HEK293 (cell line): Measurements from ENCODE around the gene A1CF.

Experiments
- CTCF ChIP-seq: fragments of 450-650 bp; formaldehyde crosslinking; IDR thresholded peaks from 2 replicates; pipeline ENCODE4 v1.5.1; 2016; ENCODE audit warnings: missing biosample characterization, missing genetic modification characterization
- FEZF1 ChIP-seq: fragments of 450-650 bp; formaldehyde crosslinking; IDR thresholded peaks from 2 replicates; pipeline ENCODE4 v1.5.1; 2016; ENCODE audit warnings: missing biosample characterization, missing genetic modification characterization
- REST ChIP-seq: fragments of 450-650 bp; formaldehyde crosslinking; IDR thresholded peaks from 2 replicates; pipeline ENCODE4 v1.5.1; 2016; ENCODE audit warnings: missing biosample characterization, missing genetic modification characterization
- ZNF155 ChIP-seq: fragments of 450-650 bp; formaldehyde crosslinking; IDR thresholded peaks from 2 replicates; pipeline ENCODE4 v1.5.1; 2016; ENCODE audit warnings: missing biosample characterization, missing genetic modification characterization
- ZNF223 ChIP-seq: fragments of 450-650 bp; formaldehyde crosslinking; IDR thresholded peaks from 2 replicates; pipeline ENCODE4 v1.5.1; 2016; ENCODE audit warnings: missing biosample characterization, missing genetic modification characterization
- ZNF24 ChIP-seq: fragments of 450-650 bp; formaldehyde crosslinking; IDR thresholded peaks from 2 replicates; pipeline ENCODE4 v1.5.1; 2016; ENCODE audit warnings: missing biosample characterization, missing genetic modification characterization
- ZNF555 ChIP-seq: fragments of 450-650 bp; formaldehyde crosslinking; conservative IDR thresholded peaks from 2 replicates; pipeline ENCODE4 v1.5.1; 2017; ENCODE audit warnings: missing biosample characterization, mild to moderate bottlenecking, missing genetic modification characterization, inconsistent platforms
- ZNF596 ChIP-seq: fragments of 450-650 bp; IDR thresholded peaks from 2 replicates; pipeline ENCODE4 v1.5.0; 2018; ENCODE audit warnings: missing biosample characterization, mild to moderate bottlenecking, missing genetic modification characterization, moderate library complexity

- TF ChIP-seq CTCF (tag by site-specific recombination) (no peak), ZNF596 (tag by site-specific recombination) (no peak), ZNF223 (tag by site-specific recombination) (no peak), ZNF555 (no peak), ZNF155 (tag by site-specific recombination) (no peak), REST (tag by site-specific recombination) (no peak), ZNF24 (no peak), FEZF1 (tag by site-specific recombination) (no peak)
These were observed 44.2 kb upstream of the A1CF start for GRCh38 chr10:50929670-50930069.
